ENCODE measurements around the gene ZNF830.
"Not testable (repeated sequence)": the region's sequence is repeated elsewhere in the genome, so short reads cannot be mapped to it uniquely, and the experiment has no call there.

ZNF830 gene

DNA sequence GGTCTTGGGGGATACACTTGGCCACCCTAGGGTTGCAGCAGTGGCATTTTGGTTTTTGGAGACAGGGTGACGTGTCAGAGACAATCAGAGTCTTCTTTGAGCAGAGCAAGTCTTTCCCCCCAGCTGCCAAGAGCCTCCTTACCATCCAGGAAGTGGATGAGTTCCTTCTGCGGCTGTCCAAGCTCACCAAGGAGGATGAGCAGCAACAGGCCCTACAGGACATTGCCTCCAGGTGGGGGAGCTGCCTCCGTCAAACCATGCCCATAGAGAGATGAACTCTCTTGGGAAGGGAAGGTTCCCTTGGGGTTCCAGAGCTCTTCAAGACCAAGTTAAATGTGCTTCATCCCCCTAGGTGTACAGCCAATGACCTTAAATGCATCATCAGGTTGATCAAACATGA lies 30.3 kb downstream of the ZNF830 start:
- FAIRE-seq, result no peak

GRCh38 chr17:34993031-34993430 lies 31.7 kb downstream of the ZNF830 start:
- no peak for FAIRE-seq

- FAIRE-seq, result no peak
These were observed 35.3 kb downstream of the ZNF830 start for GRCh38 chr17:34996422-34997285.

- no peak for FAIRE-seq
These were observed 36.1 kb downstream of the ZNF830 start for GRCh38 chr17:34997355-34997862.

- no peak for FAIRE-seq
These were observed 36.9 kb downstream of the ZNF830 start for GRCh38 chr17:34998205-34998604.

GRCh38 chr17:34999456-34999855 lies 38.1 kb downstream of the ZNF830 start:
- no peak for FAIRE-seq

GRCh38 chr17:35000965-35001364 lies 39.6 kb downstream of the ZNF830 start:
- FAIRE-seq, result not testable (repeated sequence)

GRCh38 chr17:35001549-35001948 lies 40.2 kb downstream of the ZNF830 start:
- FAIRE-seq, result no peak

- no peak for FAIRE-seq
These were observed 41.7 kb downstream of the ZNF830 start for GRCh38 chr17:35002876-35003551.

GRCh38 chr17:35003778-35004177 lies 42.4 kb downstream of the ZNF830 start:
- FAIRE-seq, result no peak

DNA sequence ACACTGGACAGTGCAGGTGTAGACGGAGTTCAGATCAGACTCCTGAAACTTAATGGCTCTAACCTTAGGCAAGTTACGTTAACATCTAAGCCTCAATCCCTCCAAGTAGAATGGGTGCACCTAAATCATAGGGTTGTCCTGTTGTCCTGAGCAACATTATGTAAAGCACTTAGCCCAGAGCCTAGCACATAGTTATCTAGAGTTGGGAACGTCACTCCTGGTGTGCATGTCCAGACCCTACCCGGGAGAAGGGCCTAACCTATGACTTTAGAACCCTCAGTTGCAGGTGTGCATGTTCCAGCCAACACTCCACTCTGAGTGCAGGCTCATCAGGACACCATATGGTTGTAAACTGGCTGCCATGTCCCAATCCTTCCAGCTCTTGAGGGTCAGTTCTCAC lies 45.0 kb downstream of the ZNF830 start:
- no peak for FAIRE-seq

GRCh38 chr17:35006961-35007360 lies 45.6 kb downstream of the ZNF830 start:
- no peak for FAIRE-seq

DNA sequence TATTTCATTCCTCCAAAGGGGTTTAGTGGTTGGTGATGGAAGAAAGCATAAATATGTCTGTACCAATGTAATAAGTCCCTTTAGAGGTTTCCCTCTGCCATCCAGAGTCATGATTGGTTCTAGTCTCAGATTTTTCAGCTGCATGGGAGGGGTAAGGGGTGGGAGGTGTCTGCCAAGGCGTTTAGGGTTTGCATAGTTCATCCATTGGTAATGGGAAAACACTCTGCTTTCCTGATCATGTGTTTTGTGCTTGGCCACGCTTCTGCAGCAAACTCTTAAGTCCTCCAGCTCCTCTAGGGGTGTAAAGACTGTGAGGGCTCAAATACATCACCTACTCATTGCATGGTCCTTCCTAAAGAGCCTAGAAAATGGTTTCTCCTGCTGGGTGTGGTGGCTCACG lies 48.8 kb downstream of the ZNF830 start:
- FAIRE-seq, result no peak

GRCh38 chr17:35011671-35012216 lies 50.4 kb downstream of the ZNF830 start:
- FAIRE-seq, result no peak

All from islet of Langerhans (tissue), 1 donor.